Measurements from ENCODE around the gene ANKRD11.

DNA sequence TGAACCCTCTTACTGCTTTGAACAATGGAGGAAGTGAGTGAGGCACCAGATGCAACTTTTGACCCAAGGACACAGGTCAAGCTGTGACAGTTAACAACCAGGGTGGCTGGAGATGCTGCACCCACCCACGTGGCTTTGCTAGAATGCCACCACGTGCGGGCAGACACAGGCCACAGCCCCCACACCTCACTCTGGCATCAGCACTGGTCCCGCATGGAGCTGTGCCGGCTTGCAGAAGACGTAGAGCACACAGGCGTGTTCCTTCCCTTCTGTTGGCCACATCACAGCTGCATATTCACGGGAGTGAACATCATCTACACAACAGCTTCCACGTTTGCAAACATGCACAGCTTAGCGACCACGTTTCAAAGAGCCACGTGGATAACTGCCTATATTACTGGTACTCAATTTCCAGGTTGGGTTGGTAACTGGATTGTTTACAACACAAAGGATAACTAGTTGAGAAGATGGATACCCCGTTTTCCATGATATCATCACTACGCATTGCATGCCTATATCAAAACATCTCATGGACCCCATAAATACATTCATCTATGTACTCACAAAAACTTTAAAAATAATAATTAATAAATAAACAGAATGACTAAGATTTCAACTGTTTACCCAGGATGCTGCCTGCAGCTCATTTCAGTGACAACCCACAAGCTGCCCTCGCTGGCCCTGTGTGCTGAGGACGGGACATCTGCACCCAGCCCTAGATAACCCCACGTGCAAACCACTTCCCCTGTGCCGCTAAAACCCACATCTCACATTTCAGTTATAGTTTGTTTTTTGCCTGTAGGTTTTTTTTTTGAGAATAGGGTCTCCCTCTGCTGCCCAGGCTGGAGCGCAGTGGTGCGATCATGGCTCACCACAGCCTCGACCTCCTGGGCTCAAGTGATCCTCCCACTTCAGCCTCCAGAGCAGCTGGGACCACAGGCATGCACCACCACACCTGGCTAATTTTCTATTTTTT, 132.0 kb downstream of the ANKRD11 start:
- no peak for TF ChIP-seq POLR2A (IDR thresholded peaks at IDR 0.05)
- TF ChIP-seq, protein P1, sequence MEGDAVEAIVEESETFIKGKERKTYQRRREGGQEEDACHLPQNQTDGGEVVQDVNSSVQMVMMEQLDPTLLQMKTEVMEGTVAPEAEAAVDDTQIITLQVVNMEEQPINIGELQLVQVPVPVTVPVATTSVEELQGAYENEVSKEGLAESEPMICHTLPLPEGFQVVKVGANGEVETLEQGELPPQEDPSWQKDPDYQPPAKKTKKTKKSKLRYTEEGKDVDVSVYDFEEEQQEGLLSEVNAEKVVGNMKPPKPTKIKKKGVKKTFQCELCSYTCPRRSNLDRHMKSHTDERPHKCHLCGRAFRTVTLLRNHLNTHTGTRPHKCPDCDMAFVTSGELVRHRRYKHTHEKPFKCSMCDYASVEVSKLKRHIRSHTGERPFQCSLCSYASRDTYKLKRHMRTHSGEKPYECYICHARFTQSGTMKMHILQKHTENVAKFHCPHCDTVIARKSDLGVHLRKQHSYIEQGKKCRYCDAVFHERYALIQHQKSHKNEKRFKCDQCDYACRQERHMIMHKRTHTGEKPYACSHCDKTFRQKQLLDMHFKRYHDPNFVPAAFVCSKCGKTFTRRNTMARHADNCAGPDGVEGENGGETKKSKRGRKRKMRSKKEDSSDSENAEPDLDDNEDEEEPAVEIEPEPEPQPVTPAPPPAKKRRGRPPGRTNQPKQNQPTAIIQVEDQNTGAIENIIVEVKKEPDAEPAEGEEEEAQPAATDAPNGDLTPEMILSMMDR (IDR thresholded peaks at IDR 0.05): no peak
